Esophagus muscularis mucosa (tissue), 4 donors: Measurements from ENCODE around the gene HAUS5. TPM values are rescaled to one million over a fixed set of nuclear protein-coding genes. Genes with fewer than 3 reads are reported as not detected.
"Not testable (repeated sequence)": the region's sequence is repeated elsewhere in the genome, so short reads cannot be mapped to it uniquely, and the experiment has no call there.

ENCODE experiments used
- DNase-seq: peaks from one replicate; pipeline ENCODE4 v3.0.0-alpha.2; 2017; ENCODE audit errors: extremely low spot score
- H3K27ac ChIP-seq, 4 donors: fragments of 200-600 bp; sonication (generic); replicated peaks in 1 of 4; 1 replicate in 3 of 4; 2 replicates in 1 of 4; pipeline ENCODE4 v1.5.1; 2016 to 2019; ENCODE audit warnings: mild to moderate bottlenecking in 1 of 4
- H3K27me3 ChIP-seq, 4 donors: fragments of 200-600 bp; sonication (generic); one replicate each; pipeline versions ENCODE4 v1.5.1 to v1.6.0; 2016 to 2019
- H3K36me3 ChIP-seq, 4 donors: fragments of 200-600 bp; sonication (generic); one replicate each; pipeline ENCODE4 v1.5.1; 2016 to 2019
- H3K4me1 ChIP-seq, 4 donors: fragments of 200-600 bp; sonication (generic); one replicate each; pipeline ENCODE4 v1.5.1; 2016 to 2019
- H3K4me3 ChIP-seq, 4 donors: fragments of 200-600 bp; sonication (generic); 1 replicate in 2 of 4; 2 replicates in 2 of 4; pipeline ENCODE4 v1.5.1; 2016 to 2019; ENCODE audit warnings: mild to moderate bottlenecking in 4 of 4, moderate library complexity in 1 of 4
- H3K9me3 ChIP-seq, 4 donors: fragments of 200-600 bp; sonication (generic); 1 replicate in 3 of 4; 2 replicates in 1 of 4; pipeline ENCODE4 v1.5.1; 2016 to 2019
- CTCF ChIP-seq, 3 experiments: fragments of 200-600 bp in 2 of 3; fragments of 450-650 bp in 1 of 3; sonication (generic) in 2 of 3; IDR thresholded peaks; one replicate each; pipeline ENCODE4 v1.5.1; 2017 to 2019; ENCODE audit warnings: antibody characterized with exemption in 3 of 3, mild to moderate bottlenecking in 2 of 3, moderate library complexity in 1 of 3
- EP300 ChIP-seq: sonication (generic); formaldehyde crosslinking; IDR thresholded peaks from one replicate; pipeline ENCODE4 v1.6.1; 2017; ENCODE audit warnings: antibody characterized with exemption
- POLR2A ChIP-seq: fragments of 450-650 bp; IDR thresholded peaks from one replicate; pipeline ENCODE4 v1.6.1; 2017; ENCODE audit warnings: antibody characterized with exemption, moderate library complexity, mild to moderate bottlenecking, low read depth
- POLR2AphosphoS5 ChIP-seq, 2 donors: sonication (generic); formaldehyde crosslinking; IDR thresholded peaks; one replicate each; pipeline ENCODE4 v1.6.1; 2017; ENCODE audit warnings: antibody characterized with exemption in 2 of 2
- whole genome bisulfite sequencing: methylation state at CpG from one replicate; pipeline ENCODE4 v1.1.5; 2018; 5-methylcytosine and 5-hydroxymethylcytosine counted together
- intact Hi-C: fragments of 100-400 bp; cut with DNase I; formaldehyde crosslinking; loops from one replicate; pipeline ENCODE4 v1.15.1; 2023
- total RNA-seq, 4 donors: library from RNA; depleted of rRNA; stranded (reverse); fragments of >200 nt; gene quantifications; one replicate each; pipeline versions ENCODE4 v1.1.0 to v1.2.1, GENCODE V29; 2016

HAUS5 gene
- total RNA-seq, 4 donors from 2014 or later: 3.7 to 4.7 (median 4.3) TPM

GRCh38 chr19:35587321-35587720 is 25.2 kb upstream of the HAUS5 start:
- Histone ChIP-seq H3K36me3 (no peaks in the 10 kb centered on the region), H3K9me3 (no peaks in the 10 kb centered on the region), H3K27ac (no peak overlapping the region), H3K27me3 (peaks cover 0 to 43% (median 0%) of the 10 kb centered on the region in 4 donors), H3K4me3 (no peak overlapping the region), H3K4me1 (no peaks in the 10 kb centered on the region)
- intact Hi-C loops: no loop called here
- TF ChIP-seq EP300: no peak
- no peak for TF ChIP-seq POLR2A
- no peak for TF ChIP-seq CTCF (IDR thresholded peaks at IDR 0.05)
- TF ChIP-seq POLR2AphosphoS5 (IDR thresholded peaks at IDR 0.05): no peak
- 88% methylated on average over 1 of the region's 1 CpG for WGBS
- DNase-seq: no peak

GRCh38 chr19:35590875-35591274 is 21.7 kb upstream of the HAUS5 start:
- no peak for TF ChIP-seq POLR2AphosphoS5 (IDR thresholded peaks at IDR 0.05)
- no peak for TF ChIP-seq CTCF (IDR thresholded peaks at IDR 0.05)
- TF ChIP-seq EP300: no peak
- TF ChIP-seq POLR2A: no peak
- Histone ChIP-seq H3K9me3 (no peaks in the 10 kb centered on the region), H3K27me3 (peaks cover 0 to 51% (median 0%) of the 10 kb centered on the region in 4 donors), H3K27ac (no peak overlapping the region), H3K4me3 (no peak overlapping the region), H3K36me3 (no peaks in the 10 kb centered on the region), H3K4me1 (no peaks in the 10 kb centered on the region)
- DNase-seq: no peak
- 78% methylated on average over 3 of the region's 3 CpGs for WGBS
- intact Hi-C loops: no loop called here

GRCh38 chr19:35592226-35592625 is 20.3 kb upstream of the HAUS5 start:
- Histone ChIP-seq H3K27ac (no peak overlapping the region), H3K4me1 (no peaks in the 10 kb centered on the region), H3K4me3 (no peak overlapping the region), H3K36me3 (no peaks in the 10 kb centered on the region), H3K27me3 (peaks cover 0 to 40% (median 0%) of the 10 kb centered on the region in 4 donors), H3K9me3 (no peaks in the 10 kb centered on the region)
- 26% methylated on average over 8 of the region's 8 CpGs for WGBS
- DNase-seq: no peak
- intact Hi-C loops: no loop called here
- TF ChIP-seq POLR2AphosphoS5 (IDR thresholded peaks at IDR 0.05) (no peak), EP300 (no peak), CTCF (IDR thresholded peaks at IDR 0.05) (peak in 2 of 3 experiments; percentile 9 to 31)

GRCh38 chr19:35595026-35595425 is 17.5 kb upstream of the HAUS5 start:
- WGBS: 74% methylated on average over 3 of the region's 3 CpGs
- DNase-seq, H3K4me1 ChIP-seq, intact Hi-C loops, H3K9me3 ChIP-seq, H3K36me3 ChIP-seq, H3K27ac ChIP-seq, H3K4me3 ChIP-seq: not testable (repeated sequence)
- H3K27me3 ChIP-seq: peaks cover 0 to 46% (median 0%) of the 10 kb centered on the region in 4 donors

GRCh38 chr19:35595928-35596327 is 16.6 kb upstream of the HAUS5 start:
- Histone ChIP-seq H3K4me3 (no peak overlapping the region), H3K9me3 (no peaks in the 10 kb centered on the region), H3K27me3 (peaks cover 0 to 52% (median 0%) of the 10 kb centered on the region in 4 donors), H3K27ac (no peak overlapping the region), H3K4me1 (no peaks in the 10 kb centered on the region), H3K36me3 (no peaks in the 10 kb centered on the region)
- no peak for TF ChIP-seq POLR2A
- TF ChIP-seq POLR2AphosphoS5 (IDR thresholded peaks at IDR 0.05): no peak
- no peak for TF ChIP-seq CTCF (IDR thresholded peaks at IDR 0.05)
- TF ChIP-seq EP300: no peak
- WGBS: 100% methylated on average over 1 of the region's 1 CpG
- DNase-seq: no peak
- intact Hi-C loops: no loop called here
